Hepatocyte (in vitro differentiated cells): ENCODE results near the gene NSF. TPM values are rescaled to one million over a fixed set of nuclear protein-coding genes. Genes with fewer than 3 reads are reported as not detected.
"Not testable (repeated sequence)": the region's sequence is repeated elsewhere in the genome, so short reads cannot be mapped to it uniquely, and the experiment has no call there.

Source experiments
- DNase-seq: peaks from one replicate; pipeline ENCODE4 v3.0.0-alpha.2; 2016; ENCODE audit warnings: low spot score
- H2AFZ ChIP-seq: fragments of 200-600 bp; sonication (generic); 2 replicates; pipeline ENCODE4 v1.6.0; 2016; ENCODE audit warnings: antibody characterized with exemption, mild to moderate bottlenecking
- H3K27ac ChIP-seq: fragments of 200-600 bp; sonication (generic); 2 replicates; pipeline ENCODE4 v1.5.1; 2016; ENCODE audit warnings: mild to moderate bottlenecking
- H3K27me3 ChIP-seq: fragments of 200-600 bp; sonication (generic); 2 replicates; pipeline ENCODE4 v1.6.1; 2016
- H3K36me3 ChIP-seq: fragments of 200-600 bp; sonication (generic); replicated peaks from 2 replicates; pipeline ENCODE4 v1.5.1; 2016; ENCODE audit warnings: low read depth; ENCODE audit not compliant: insufficient read depth
- H3K4me1 ChIP-seq: fragments of 200-600 bp; sonication (generic); 2 replicates; pipeline ENCODE4 v1.5.1; 2016; ENCODE audit warnings: mild to moderate bottlenecking, moderate library complexity; ENCODE audit not compliant: insufficient read depth
- H3K4me2 ChIP-seq: fragments of 200-600 bp; sonication (generic); 2 replicates; pipeline ENCODE4 v1.6.0; 2016
- H3K4me3 ChIP-seq: fragments of 200-600 bp; sonication (generic); 2 replicates; pipeline ENCODE4 v1.5.1; 2016; ENCODE audit warnings: mild to moderate bottlenecking
- H3K79me2 ChIP-seq: fragments of 200-600 bp; sonication (generic); 2 replicates; pipeline ENCODE4 v1.6.0; 2017; ENCODE audit warnings: mild to moderate bottlenecking
- H3K9me2 ChIP-seq: fragments of 200-600 bp; sonication (generic); replicated peaks from 2 replicates; pipeline ENCODE4 v1.6.0; 2017; ENCODE audit warnings: mild to moderate bottlenecking; ENCODE audit not compliant: insufficient read depth
- H3K9me3 ChIP-seq: fragments of 200-600 bp; sonication (generic); 2 replicates; pipeline ENCODE4 v1.5.1; 2016; ENCODE audit warnings: low read depth, mild to moderate bottlenecking
- H4K20me1 ChIP-seq: fragments of 200-600 bp; sonication (generic); 2 replicates; pipeline ENCODE4 v1.6.0; 2016; ENCODE audit warnings: mild to moderate bottlenecking; ENCODE audit not compliant: insufficient read depth, poor library complexity, severe bottlenecking
- WGBS: methylation state at CpG from one replicate; pipeline ENCODE4 v1.1.6; 2016; ENCODE audit warnings: low lambda C conversion rate; ENCODE audit errors: missing lambda C conversion rate; 5-methylcytosine and 5-hydroxymethylcytosine counted together
- polyA plus RNA-seq: library from polyadenylated mRNA; unstranded; fragments of >200 nt; fragmentation: Nextera tagmentation; extraction: Ambion mirVana; gene quantifications from 2 replicates; pipeline ENCODE4 v1.2.1, GENCODE V29; 2016
- total RNA-seq: library from RNA; depleted of rRNA; stranded (reverse); fragments of >200 nt; gene quantifications from 2 replicates; pipeline ENCODE4 v1.2.3, GENCODE V29; 2014

NSF gene
- 33.8 and 35.1 TPM in 2 replicates for total RNA-seq
- 22.6 and 22.7 TPM in 2 replicates for polyA plus RNA-seq

DNA sequence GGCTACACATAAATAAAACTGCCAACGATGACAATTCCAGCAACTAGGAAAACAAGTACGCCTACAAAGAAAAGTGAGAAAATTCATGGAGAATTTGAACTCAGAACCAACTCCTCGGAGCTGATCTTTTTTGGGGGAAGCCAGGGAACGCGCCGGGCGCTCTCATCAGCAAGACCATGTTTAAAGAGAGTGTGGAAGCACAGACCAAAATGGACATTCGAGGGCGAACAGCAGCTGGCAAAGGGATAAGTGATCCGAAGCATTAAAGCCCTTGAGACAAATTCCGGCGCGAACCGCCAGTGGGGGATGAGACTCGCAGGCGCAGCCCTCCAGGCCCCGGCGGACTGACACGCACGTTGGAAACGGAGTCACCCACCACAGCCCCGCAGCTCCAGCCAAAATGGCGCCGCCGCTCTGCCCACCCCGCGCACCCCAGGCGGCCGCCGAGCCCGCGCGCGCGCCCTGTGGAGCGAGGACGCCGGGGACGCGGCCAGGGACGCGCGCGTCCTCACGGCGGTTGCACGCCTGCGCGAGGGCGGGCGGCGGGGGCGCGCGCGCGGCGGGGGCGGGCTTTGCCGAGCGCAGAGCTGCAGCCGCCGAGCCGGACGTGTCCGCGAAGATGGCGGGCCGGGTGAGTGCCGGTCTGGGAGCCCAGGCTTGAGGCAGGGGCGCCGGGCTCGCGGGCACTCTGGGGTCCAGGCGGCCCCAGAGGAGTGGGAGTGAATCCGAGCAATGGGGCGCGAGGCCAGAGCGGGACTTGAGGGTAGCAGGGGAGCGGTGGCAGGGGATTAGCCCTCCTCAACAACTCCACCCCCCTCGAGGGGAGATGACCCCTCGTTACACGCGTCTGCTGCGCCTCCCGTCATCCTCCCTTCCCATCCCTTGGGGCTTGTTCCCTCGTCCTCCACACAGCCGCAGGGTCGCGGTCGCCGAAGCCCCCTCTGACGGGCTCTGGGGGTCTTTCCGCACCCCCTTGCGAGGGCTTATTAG is at the start of gene NSF:
TSS of gene NSF (plus strand) at position 513 of the 990 bp plus-strand sequence. CDS start at position 620, 107 bp downstream.
- H3K36me3 ChIP-seq, DNase-seq, H3K4me1 ChIP-seq, H3K79me2 ChIP-seq, H2AFZ ChIP-seq, H3K9me3 ChIP-seq, H3K27me3 ChIP-seq, H3K9me2 ChIP-seq, H3K4me3 ChIP-seq, H3K27ac ChIP-seq, H3K4me2 ChIP-seq, H4K20me1 ChIP-seq: not testable (repeated sequence)
- WGBS = no CpG with 5 or more reads among the region's 95 CpGs

DNA sequence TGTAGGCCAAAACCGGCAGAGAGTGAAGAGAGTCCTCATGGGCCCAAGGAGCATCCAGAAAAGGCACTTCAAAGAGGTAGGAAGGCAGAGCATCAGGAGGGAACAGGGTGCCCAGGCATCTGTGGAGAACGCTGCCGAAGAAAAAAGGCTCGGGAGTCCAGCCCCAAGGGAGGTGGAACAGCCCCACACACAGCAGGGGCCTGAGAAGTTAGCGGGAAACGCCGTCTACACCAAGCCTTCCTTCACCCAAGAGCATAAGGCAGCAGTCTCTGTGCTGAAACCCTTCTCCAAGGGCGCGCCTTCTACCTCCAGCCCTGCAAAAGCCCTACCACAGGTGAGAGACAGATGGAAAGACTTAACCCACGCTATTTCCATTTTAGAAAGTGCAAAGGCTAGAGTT is 41.9 kb upstream of the NSF start:
- not testable (repeated sequence) for H3K36me3 ChIP-seq, H3K27me3 ChIP-seq, H3K9me2 ChIP-seq, H3K79me2 ChIP-seq, H4K20me1 ChIP-seq, DNase-seq, H3K27ac ChIP-seq, H2AFZ ChIP-seq, H3K4me3 ChIP-seq, H3K4me1 ChIP-seq, H3K4me2 ChIP-seq, H3K9me3 ChIP-seq
- WGBS = 93% methylated on average over 9 of the region's 10 CpGs

- not testable (repeated sequence) for H3K9me3 ChIP-seq, H3K27ac ChIP-seq, H3K36me3 ChIP-seq, H3K9me2 ChIP-seq, H3K4me1 ChIP-seq, H4K20me1 ChIP-seq, H2AFZ ChIP-seq, H3K4me3 ChIP-seq, H3K4me2 ChIP-seq, H3K79me2 ChIP-seq, DNase-seq, H3K27me3 ChIP-seq
- no CpG with 5 or more reads among the region's 20 CpGs for WGBS
Measured at GRCh38 chr17:46559155-46559554, 31.3 kb upstream of the NSF start.

DNA sequence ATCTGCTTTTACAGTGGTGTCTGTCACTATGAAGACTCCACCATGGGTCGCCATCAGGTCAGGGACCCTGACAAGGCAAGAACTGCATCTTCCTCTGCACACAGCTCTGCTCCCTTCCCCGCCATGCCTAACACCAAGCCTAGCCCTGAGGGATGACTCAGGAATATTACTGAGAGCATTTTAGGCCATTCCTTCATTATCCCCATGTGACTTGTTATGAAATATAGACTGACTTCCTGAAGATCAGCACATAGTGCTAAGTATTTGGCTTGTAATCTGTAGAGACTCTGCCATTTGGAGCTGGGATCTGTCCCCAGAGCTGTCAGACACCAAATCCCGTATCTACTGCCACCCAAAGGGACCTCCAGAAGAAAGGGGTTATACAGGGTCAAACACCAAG is 30.4 kb upstream of the NSF start:
- H3K4me3 ChIP-seq, H3K9me2 ChIP-seq, H3K9me3 ChIP-seq, H3K4me1 ChIP-seq, H3K36me3 ChIP-seq, H3K79me2 ChIP-seq, H3K27me3 ChIP-seq, H3K27ac ChIP-seq, DNase-seq, H3K4me2 ChIP-seq, H4K20me1 ChIP-seq, H2AFZ ChIP-seq: not testable (repeated sequence)
- no CpG with 5 or more reads among the region's 3 CpGs for WGBS

DNA sequence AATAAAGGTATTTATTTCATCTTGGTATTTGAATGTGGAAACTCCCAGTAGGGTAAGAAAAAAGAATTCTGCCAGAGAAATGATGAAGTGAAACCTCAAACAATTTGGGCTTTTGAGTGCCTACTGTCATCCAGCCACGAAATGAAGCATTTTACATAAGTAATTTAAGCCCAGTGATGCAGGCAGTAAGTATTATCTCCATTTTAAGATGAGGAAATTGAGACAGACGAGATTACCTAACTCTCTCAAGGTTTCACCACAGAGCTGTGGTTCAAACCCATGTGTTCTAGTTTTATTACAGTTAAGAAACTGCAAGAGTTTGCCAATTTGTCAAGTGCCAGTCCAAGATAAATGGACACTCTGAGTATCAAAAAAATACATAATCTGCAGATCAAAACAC is 24.2 kb upstream of the NSF start:
- H3K27ac ChIP-seq, H3K36me3 ChIP-seq, DNase-seq, H2AFZ ChIP-seq, H3K4me1 ChIP-seq, H3K27me3 ChIP-seq, H3K4me3 ChIP-seq, H3K4me2 ChIP-seq, H3K9me3 ChIP-seq, H3K79me2 ChIP-seq, H3K9me2 ChIP-seq, H4K20me1 ChIP-seq: not testable (repeated sequence)
- no CpG with 5 or more reads among the region's 2 CpGs for WGBS

GRCh38 chr17:46566980-46567379 is 23.5 kb upstream of the NSF start:
- not testable (repeated sequence) for DNase-seq, H3K4me1 ChIP-seq, H3K27me3 ChIP-seq, H4K20me1 ChIP-seq, H3K9me2 ChIP-seq, H3K36me3 ChIP-seq, H3K79me2 ChIP-seq, H3K27ac ChIP-seq, H3K9me3 ChIP-seq, H2AFZ ChIP-seq, H3K4me3 ChIP-seq, H3K4me2 ChIP-seq
- no CpG with 5 or more reads among the region's 1 CpG for WGBS

DNA sequence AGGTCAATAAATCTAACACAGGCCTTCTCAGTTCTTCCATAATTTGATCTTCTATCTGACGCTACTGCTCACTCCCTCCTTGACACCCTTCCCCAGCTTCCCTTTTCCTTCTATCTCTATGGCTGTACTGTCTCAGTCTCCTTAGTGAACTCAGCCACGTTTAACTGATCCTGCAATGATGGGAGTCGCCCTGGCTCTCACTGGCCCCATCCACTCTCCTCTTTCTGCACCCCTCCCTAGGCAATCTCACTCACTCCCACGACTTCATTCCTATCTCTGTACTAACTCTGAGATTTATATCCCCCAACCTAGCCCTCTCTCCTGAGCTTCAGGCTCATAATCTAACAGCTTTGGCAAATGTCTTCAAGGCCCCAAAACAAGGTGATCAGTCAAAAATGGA is 18.7 kb upstream of the NSF start:
- H3K79me2 ChIP-seq, H3K9me3 ChIP-seq, H3K4me3 ChIP-seq, H2AFZ ChIP-seq, DNase-seq, H3K36me3 ChIP-seq, H4K20me1 ChIP-seq, H3K27me3 ChIP-seq, H3K9me2 ChIP-seq, H3K4me1 ChIP-seq, H3K27ac ChIP-seq, H3K4me2 ChIP-seq: not testable (repeated sequence)
- WGBS = no CpG with 5 or more reads among the region's 4 CpGs

GRCh38 chr17:46579083-46580075 is 11.1 kb upstream of the NSF start, which contains the start of gene ARL17A:
Gene ARL17A, minus strand, starts transcription at chr17:46579691. Its CDS starts 3,369 bp downstream, at chr17:46576322.
- not testable (repeated sequence) for H3K9me2 ChIP-seq, H3K79me2 ChIP-seq, DNase-seq, H3K9me3 ChIP-seq, H3K27me3 ChIP-seq, H3K27ac ChIP-seq, H2AFZ ChIP-seq, H3K4me1 ChIP-seq, H3K4me3 ChIP-seq, H3K36me3 ChIP-seq, H4K20me1 ChIP-seq
- H3K4me2 ChIP-seq = peak within 1 kb of the TSS; percentile 56
- 0% methylated on average over 7 of the region's 65 CpGs for WGBS
